HEK293T (cell line): ENCODE measurements around the gene ANKRD44.

Experiments
- FOXA1 ChIP-seq: fragments of 450-650 bp; IDR thresholded peaks from 2 replicates; pipeline ENCODE4 v1.6.1; 2016; ENCODE audit warnings: mild to moderate bottlenecking
- FOXK2 ChIP-seq: fragments of 450-650 bp; IDR thresholded peaks from 2 replicates; pipeline ENCODE4 v1.6.1; 2016; ENCODE audit warnings: mild to moderate bottlenecking
- FOXM1 ChIP-seq: fragments of 450-650 bp; IDR thresholded peaks from 2 replicates; pipeline ENCODE4 v1.6.1; 2017; ENCODE audit warnings: mild to moderate bottlenecking, borderline replicate concordance
- SP1 ChIP-seq: fragments of 450-650 bp; IDR thresholded peaks from 2 replicates; pipeline ENCODE4 v1.6.1; 2017
- TARDBP ChIP-seq: fragments of 450-650 bp; IDR thresholded peaks from 2 replicates; pipeline ENCODE4 v1.6.1; 2016

DNA sequence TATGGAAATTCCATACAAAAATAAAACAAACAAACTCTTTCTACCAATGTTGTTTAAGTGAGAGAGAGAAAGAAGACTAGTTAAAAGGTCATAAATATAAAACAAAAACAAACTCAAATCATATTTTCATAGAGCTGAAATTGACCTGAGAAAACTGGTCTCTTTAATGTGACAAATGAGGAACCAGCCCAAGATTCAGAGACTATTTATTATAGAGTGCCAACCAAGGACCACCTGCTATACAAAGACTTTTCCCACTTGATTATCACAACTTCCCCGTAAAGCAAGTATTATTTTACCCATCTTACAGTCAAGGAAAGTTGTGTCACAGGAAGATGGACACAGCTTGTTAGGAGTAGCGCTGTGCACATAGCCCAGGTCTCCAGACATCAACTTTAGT is 13.3 kb downstream of the ANKRD44 start:
- TF ChIP-seq FOXM1 (no peak), SP1 (no peak), FOXK2 (no peak), TARDBP (no peak), FOXA1 (no peak)
